K562 (cell line): ENCODE measurements around the gene MYMX. TPM values are rescaled to one million over a fixed set of nuclear protein-coding genes. Genes with fewer than 3 reads are reported as not detected.

Experiments
- CBX2 ChIP-seq: fragments of 200-600 bp; sonication (generic); IDR thresholded peaks from one replicate; pipeline ENCODE4 v1.6.1; 2012; ENCODE audit warnings: mild to moderate bottlenecking, low read length, inconsistent platforms; ENCODE audit not compliant: insufficient read depth, poor library complexity, severe bottlenecking
- CHD7 ChIP-seq: fragments of 200-600 bp; sonication (generic); IDR thresholded peaks from one replicate; pipeline ENCODE4 v1.6.1; 2012; ENCODE audit warnings: mild to moderate bottlenecking, low read depth, low read length, inconsistent platforms
- FIP1L1 ChIP-seq: fragments of 200-400 bp; formaldehyde crosslinking; IDR thresholded peaks from 2 replicates; pipeline ENCODE4 v1.6.1; 2018; ENCODE audit warnings: mild to moderate bottlenecking, low read depth, low read length; ENCODE audit not compliant: poor library complexity, severe bottlenecking
- HMG20B ChIP-seq: fragments of 250-450 bp; sonication (Bioruptor Pico); IDR thresholded peaks from 2 replicates; pipeline ENCODE4 v1.5.0; 2021; ENCODE audit warnings: mild to moderate bottlenecking
- MCM7 ChIP-seq, 2 experiments: fragments of 450-650 bp; IDR thresholded peaks; 2 replicates each; pipeline ENCODE4 v1.6.1; 2016 to 2018
- POU5F1 ChIP-seq: fragments of 150-350 bp; IDR thresholded peaks from 2 replicates; pipeline ENCODE4 v1.6.1; 2014; ENCODE audit warnings: borderline replicate concordance, low read length, low read depth, mild to moderate bottlenecking; ENCODE audit not compliant: partially characterized antibody
- SIN3A ChIP-seq, 2 experiments: fragments of 150-350 bp in 1 of 2; IDR thresholded peaks; 2 replicates each; pipeline ENCODE4 v1.6.1; 2011 to 2016; ENCODE audit warnings: borderline replicate concordance in 2 of 2, low read depth in 2 of 2, low read length in 2 of 2, mild to moderate bottlenecking in 2 of 2, moderate library complexity in 2 of 2; ENCODE audit not compliant: control insufficient read depth in 1 of 2
- TCF7 ChIP-seq: sonication (generic); IDR thresholded peaks from 2 replicates; pipeline ENCODE4 v1.6.1; 2016; ENCODE audit warnings: antibody characterized with exemption, borderline replicate concordance
- TFAM ChIP-seq: fragments of 250-450 bp; sonication (Bioruptor Pico); conservative IDR thresholded peaks from 2 replicates; pipeline ENCODE4 v1.5.0; 2021; ENCODE audit warnings: mild to moderate bottlenecking, moderate library complexity
- ZNF12 ChIP-seq: sonication (generic); formaldehyde crosslinking; IDR thresholded peaks from 2 replicates; pipeline ENCODE4 v1.4.0; 2020; ENCODE audit warnings: mild to moderate bottlenecking, missing genetic modification reagents
- ZNF140 ChIP-seq: fragments of 250-450 bp; sonication (Bioruptor Pico); IDR thresholded peaks from 2 replicates; pipeline ENCODE4 v1.8.0; 2021; ENCODE audit warnings: moderate library complexity, mild to moderate bottlenecking, inconsistent platforms
- ZNF274 ChIP-seq: IDR thresholded peaks from 2 replicates; pipeline ENCODE4 v1.6.1; 2011; ENCODE audit warnings: low read depth, mild to moderate bottlenecking, low read length, moderate library complexity, borderline replicate concordance
- ZNF3 ChIP-seq: fragments of 250-450 bp; sonication (Bioruptor Pico); IDR thresholded peaks from 2 replicates; pipeline ENCODE4 v1.5.0; 2021; ENCODE audit warnings: mild to moderate bottlenecking, moderate library complexity
- ZNF311 ChIP-seq: fragments of 250-450 bp; sonication (Bioruptor Pico); IDR thresholded peaks from 2 replicates; pipeline ENCODE4 v1.4.0; 2020; ENCODE audit warnings: mild to moderate bottlenecking, moderate library complexity
- ZNF76 ChIP-seq: fragments of 250-450 bp; sonication (Bioruptor Pico); IDR thresholded peaks from 2 replicates; pipeline ENCODE4 v1.4.0; 2020; ENCODE audit warnings: mild to moderate bottlenecking, moderate library complexity, borderline replicate concordance
- polyA plus RNA-seq, 8 experiments: library from polyadenylated mRNA; depleted of rRNA in 4 of 8; stranded (reverse) in 5 of 8; unstranded in 3 of 8; fragments of >200 nt; fragmentation: Nextera tagmentation in 2 of 8; fragmentation: Illumina TruSeq in 1 of 8; extraction: Ambion mirVana in 2 of 8; extraction: Trizol in 1 of 8; gene quantifications; 2 replicates each; pipeline versions ENCODE4 v1.2.1 to v1.2.3, GENCODE V29; 2011 to 2014; ENCODE audit warnings: inconsistent platforms in 1 of 8, missing spikeins in 1 of 8
- total RNA-seq, 7 experiments: library from RNA; depleted of rRNA in 6 of 7; stranded (reverse); fragments of >200 nt in 6 of 7; fragmentation: Illumina TruSeq in 2 of 7; extraction: Trizol in 2 of 7; gene quantifications; 2 replicates each; pipeline versions ENCODE4 v1.2.1 to v1.2.3, GENCODE V29; 2011 to 2021; ENCODE audit warnings: low replicate concordance in 1 of 7

MYMX gene
- total and polyA plus RNA-seq, 9 of the 15 experiments (the other 6 are each of a cell fraction or from before 2014, with no cell fraction given), result 0.12 TPM; not detected in 8

DNA sequence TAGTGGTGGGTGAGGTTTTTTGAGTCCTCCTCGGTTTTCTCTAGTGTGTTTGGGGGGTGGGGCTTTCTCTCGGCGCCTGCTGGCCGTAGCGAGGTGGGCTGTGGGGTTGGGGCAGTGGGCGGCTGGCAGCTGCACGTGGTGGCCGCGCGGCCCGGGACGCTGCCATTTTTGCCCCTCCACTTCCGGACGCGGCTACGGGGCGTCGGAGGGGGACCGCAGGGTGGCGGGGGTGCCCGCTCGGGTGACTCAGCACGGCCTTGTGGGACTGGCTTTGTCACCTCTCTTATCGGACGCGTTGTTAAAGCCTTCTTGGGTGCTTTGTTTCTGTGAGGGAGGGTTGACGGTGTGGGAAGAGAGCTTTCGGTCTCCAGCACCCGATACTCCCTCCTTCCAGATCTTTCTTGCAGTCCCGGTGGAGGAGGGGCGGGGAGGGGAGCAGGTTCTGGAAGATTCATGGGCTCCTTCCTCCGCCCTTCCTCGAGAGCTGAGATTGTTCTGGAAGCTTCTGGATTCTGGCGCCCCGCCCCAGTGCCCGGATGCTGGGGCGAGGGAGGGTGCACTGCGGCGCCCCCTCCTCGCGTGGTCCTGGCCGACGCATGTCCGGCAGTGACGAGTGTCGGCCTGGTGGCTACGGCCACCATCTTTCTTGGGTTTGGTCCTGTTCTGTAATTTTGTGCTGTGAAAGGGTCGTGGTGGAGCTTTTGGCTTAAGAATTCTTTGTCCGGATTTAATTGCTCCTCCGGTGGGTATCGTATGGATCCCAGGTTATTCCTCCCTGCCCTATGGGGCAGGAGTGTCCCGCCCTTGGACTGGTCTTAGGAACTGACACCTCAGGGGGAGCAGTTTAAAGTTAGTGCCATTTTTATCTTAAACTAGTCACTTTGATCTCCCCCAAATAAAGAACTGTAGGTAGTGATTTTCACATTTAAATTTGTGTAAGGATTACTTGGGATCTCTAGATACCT, 30.9 kb downstream of the MYMX start (continued):
- TF ChIP-seq TFAM (no peak), ZNF274 (peak; percentile 47; the same call in 1 of the 2 replicates), ZNF140 (CRISPR knock-in tag) (no peak), POU5F1 (peak; percentile 69), TCF7 (no peak), HMG20B (CRISPR knock-in tag) (no peak), ZNF311 (CRISPR knock-in tag) (no peak), FIP1L1 (peak; percentile 87), ZNF12 (no peak), CHD7 (no peak), CBX2 (no peak), ZNF76 (CRISPR knock-in tag) (0 out of 2 replicates have a peak, but pooled peaks have one; percentile 31), MCM7 (IDR thresholded peaks at IDR 0.05) (peak in 1 of 2 experiments; percentile 4; a peak in 1 of 4 replicates), SIN3A (IDR thresholded peaks at IDR 0.05; ENCODE audit: borderline replicate concordance in 2 of 2, control insufficient read depth in 1 of 2, low read depth in 2 of 2, low read length in 2 of 2) (peak; percentile 62 to 98), ZNF3 (no peak)
